Muscle layer of colon (tissue), 2 donors: ENCODE data around the gene FAM124B.

ENCODE experiments used
- H3K27ac ChIP-seq: one replicate; pipeline ENCODE4 v1.7.0; 2013; ENCODE audit warnings: low read depth, mild to moderate bottlenecking, low read length, moderate library complexity
- H3K27me3 ChIP-seq, 2 donors: one replicate each; pipeline ENCODE4 v1.7.0; 2013; ENCODE audit warnings: low read length in 2 of 2, mild to moderate bottlenecking in 2 of 2; ENCODE audit not compliant: insufficient read depth in 2 of 2, control insufficient read depth in 1 of 2
- H3K36me3 ChIP-seq: one replicate; pipeline ENCODE4 v1.7.0; 2013; ENCODE audit warnings: mild to moderate bottlenecking, low read length; ENCODE audit not compliant: insufficient read depth
- H3K4me1 ChIP-seq: one replicate; pipeline ENCODE4 v1.7.0; 2013; ENCODE audit warnings: mild to moderate bottlenecking, low read length; ENCODE audit not compliant: insufficient read depth
- H3K4me3 ChIP-seq, 2 donors: one replicate each; pipeline ENCODE4 v1.7.0; 2013; ENCODE audit warnings: low read length in 2 of 2, low read depth in 1 of 2, mild to moderate bottlenecking in 1 of 2, moderate library complexity in 1 of 2
- H3K9ac ChIP-seq: one replicate; pipeline ENCODE4 v1.7.0; 2013; ENCODE audit warnings: low read length
- H3K9me3 ChIP-seq: one replicate; pipeline ENCODE4 v1.7.0; 2013; ENCODE audit warnings: mild to moderate bottlenecking, low read length
- donor health status: abdominal sarcoma.
- donor health status: Adenocarcinoma of cecum.

Gene FAM124B

GRCh38 chr2:224377751-224378700 is 23.9 kb downstream of the FAM124B start:
- Histone ChIP-seq H3K36me3 (no peaks in the 10 kb centered on the region), H3K4me3 (no peak overlapping the region), H3K9ac (no peak overlapping the region), H3K27ac (no peak overlapping the region), H3K4me1 (no peaks in the 10 kb centered on the region), H3K9me3 (no peaks in the 10 kb centered on the region), H3K27me3 (no peaks in the 10 kb centered on the region)

- no peaks in the 10 kb centered on the region for H3K4me1 ChIP-seq
- H3K27ac ChIP-seq, result no peak overlapping the region
- no peaks in the 10 kb centered on the region for H3K36me3 ChIP-seq
- no peak overlapping the region for H3K4me3 ChIP-seq
- no peak overlapping the region for H3K9ac ChIP-seq
- no peaks in the 10 kb centered on the region for H3K9me3 ChIP-seq
- no peaks in the 10 kb centered on the region for H3K27me3 ChIP-seq
Measured at GRCh38 chr2:224372641-224373040, 29.3 kb downstream of the FAM124B start.

GRCh38 chr2:224369028-224369632 is 32.8 kb downstream of the FAM124B start:
- no peak overlapping the region for H3K27ac ChIP-seq
- H3K4me1 ChIP-seq, result no peaks in the 10 kb centered on the region
- H3K27me3 ChIP-seq, result no peaks in the 10 kb centered on the region
- no peak overlapping the region for H3K9ac ChIP-seq
- no peak overlapping the region for H3K4me3 ChIP-seq
- no peaks in the 10 kb centered on the region for H3K9me3 ChIP-seq
- no peaks in the 10 kb centered on the region for H3K36me3 ChIP-seq

- no peak overlapping the region for H3K4me3 ChIP-seq
- no peaks in the 10 kb centered on the region for H3K9me3 ChIP-seq
- no peaks in the 10 kb centered on the region for H3K4me1 ChIP-seq
- no peaks in the 10 kb centered on the region for H3K36me3 ChIP-seq
- H3K27ac ChIP-seq, result no peak overlapping the region
- H3K27me3 ChIP-seq, result no peaks in the 10 kb centered on the region
- no peak overlapping the region for H3K9ac ChIP-seq
Measured at GRCh38 chr2:224366267-224366844, 35.6 kb downstream of the FAM124B start.

- Histone ChIP-seq H3K4me1 (no peaks in the 10 kb centered on the region), H3K9me3 (no peaks in the 10 kb centered on the region), H3K9ac (no peak overlapping the region), H3K27ac (no peak overlapping the region), H3K4me3 (no peak overlapping the region), H3K27me3 (no peaks in the 10 kb centered on the region), H3K36me3 (no peaks in the 10 kb centered on the region)
Measured at GRCh38 chr2:224365331-224365730, 36.6 kb downstream of the FAM124B start.

GRCh38 chr2:224363281-224363680 is 38.6 kb downstream of the FAM124B start:
- Histone ChIP-seq H3K4me1 (no peaks in the 10 kb centered on the region), H3K9me3 (no peaks in the 10 kb centered on the region), H3K27me3 (no peaks in the 10 kb centered on the region), H3K27ac (no peak overlapping the region), H3K4me3 (no peak overlapping the region), H3K36me3 (no peaks in the 10 kb centered on the region), H3K9ac (no peak overlapping the region)

- Histone ChIP-seq H3K9ac (no peak overlapping the region), H3K9me3 (no peaks in the 10 kb centered on the region), H3K36me3 (no peaks in the 10 kb centered on the region), H3K4me3 (no peak overlapping the region), H3K27ac (no peak overlapping the region), H3K27me3 (no peaks in the 10 kb centered on the region), H3K4me1 (no peaks in the 10 kb centered on the region)
Measured at GRCh38 chr2:224362094-224362493, 39.8 kb downstream of the FAM124B start.

- Histone ChIP-seq H3K9ac (no peak overlapping the region), H3K4me3 (no peak overlapping the region), H3K4me1 (no peaks in the 10 kb centered on the region), H3K27me3 (no peaks in the 10 kb centered on the region), H3K36me3 (no peaks in the 10 kb centered on the region), H3K9me3 (no peaks in the 10 kb centered on the region), H3K27ac (no peak overlapping the region)
Measured at GRCh38 chr2:224360801-224361251, 41.1 kb downstream of the FAM124B start.

- Histone ChIP-seq H3K27me3 (no peaks in the 10 kb centered on the region), H3K4me1 (no peaks in the 10 kb centered on the region), H3K36me3 (no peaks in the 10 kb centered on the region), H3K9ac (no peak overlapping the region), H3K27ac (no peak overlapping the region), H3K9me3 (no peaks in the 10 kb centered on the region), H3K4me3 (no peak overlapping the region)
Measured at GRCh38 chr2:224359569-224359968, 42.3 kb downstream of the FAM124B start.

GRCh38 chr2:224357098-224357901 is 44.6 kb downstream of the FAM124B start:
- no peak overlapping the region for H3K27ac ChIP-seq
- H3K4me1 ChIP-seq, result no peaks in the 10 kb centered on the region
- no peaks in the 10 kb centered on the region for H3K9me3 ChIP-seq
- H3K4me3 ChIP-seq, result no peak overlapping the region
- H3K27me3 ChIP-seq, result no peaks in the 10 kb centered on the region
- H3K36me3 ChIP-seq, result no peaks in the 10 kb centered on the region
- H3K9ac ChIP-seq, result no peak overlapping the region

GRCh38 chr2:224354632-224355211 is 47.2 kb downstream of the FAM124B start:
- Histone ChIP-seq H3K27me3 (no peaks in the 10 kb centered on the region), H3K27ac (no peak overlapping the region), H3K4me1 (no peaks in the 10 kb centered on the region), H3K4me3 (no peak overlapping the region), H3K36me3 (no peaks in the 10 kb centered on the region), H3K9ac (no peak overlapping the region), H3K9me3 (no peaks in the 10 kb centered on the region)
